ENCODE measurements around the gene SND1. TPM values are rescaled to one million over a fixed set of nuclear protein-coding genes. Genes with fewer than 3 reads are reported as not detected.

The SND1 gene
- total RNA-seq, 1 experiment from 2014 or later: 218 TPM

DNA sequence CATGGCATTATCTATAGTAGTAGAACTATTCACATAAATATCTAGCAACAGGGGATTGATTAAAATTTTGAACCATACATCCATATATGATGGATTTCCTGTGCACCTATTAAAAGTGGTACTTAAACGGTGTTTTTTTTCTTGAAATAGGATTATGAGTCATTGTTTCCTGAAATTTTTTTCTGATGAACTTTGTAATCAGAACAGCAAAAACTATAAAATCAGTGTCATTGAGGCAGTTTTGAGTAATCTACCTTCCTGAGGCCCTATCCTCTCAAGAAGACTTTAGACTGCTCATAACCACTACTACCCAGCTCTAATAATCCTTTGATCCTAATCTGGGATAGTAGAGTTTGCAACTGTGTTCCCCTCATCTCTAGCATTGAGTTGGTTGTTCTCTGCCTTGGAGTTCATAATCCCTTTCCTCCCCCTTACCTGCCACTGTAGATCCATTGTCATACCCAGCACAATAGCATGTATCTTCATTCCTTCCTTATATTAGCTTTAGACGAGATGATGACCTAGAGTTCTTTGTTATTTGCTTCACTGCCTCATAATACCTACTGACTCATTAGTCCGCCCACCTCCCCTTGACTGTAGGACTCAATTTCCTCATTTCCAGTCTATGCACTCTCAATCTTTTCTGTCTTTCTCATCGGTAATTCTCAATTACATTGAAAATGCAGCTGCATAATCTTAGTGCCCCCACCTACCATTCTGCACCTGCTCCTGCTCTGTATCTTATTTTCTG is 245.9 kb downstream of the SND1 start:
- no peak overlapping the region for H3K4me2 ChIP-seq (ENCODE audit: insufficient read depth, insufficient read length, low read length)
- no peak overlapping the region for H4K8ac ChIP-seq (replicated peaks; ENCODE audit: insufficient read length, low read depth, low read length)
- peaks cover 1% of the 10 kb centered on the region; the same call in 1 of the 2 replicates for H3K79me2 ChIP-seq (ENCODE audit: insufficient read depth, low read length)

More for the DNA sequence above, 245.9 kb downstream of the SND1 start:
- no peaks in the 10 kb centered on the region for H3K9me3 ChIP-seq (ENCODE audit: control insufficient read depth, low read depth, low read length)
- no peak overlapping the region for H2BK5ac ChIP-seq (ENCODE audit: insufficient read length, low read length)
- no peak overlapping the region for H4K5ac ChIP-seq (ENCODE audit: insufficient read length, low read depth, low read length)
- Mint-ChIP-seq H3K4me1 (peaks cover 40% of the 10 kb centered on the region in 2 experiments), H3K36me3 (ENCODE audit: insufficient read depth in 1 of 3, low read depth in 3 of 3) (peaks cover 0 to 10% (median 0%) of the 10 kb centered on the region in 3 experiments; a peak in 2 of 7 replicates), H3K27ac (no peak overlapping the region), H3K9me3 (no peaks in the 10 kb centered on the region), H3K27me3 (ENCODE audit: low read depth) (no peaks in the 10 kb centered on the region), H3K4me3 (no peak overlapping the region)
- H3K56ac ChIP-seq (ENCODE audit: insufficient read length, low read depth, low read length): no peak overlapping the region
- H3K23me2 ChIP-seq (ENCODE audit: insufficient read length, low read depth, low read length, poor library complexity, severe bottlenecking): no peaks in the 10 kb centered on the region
- H3K23ac ChIP-seq (ENCODE audit: insufficient read length, low read depth, low read length): no peak overlapping the region
- H3K4ac ChIP-seq (ENCODE audit: low read depth, low read length): no peak overlapping the region
- no peaks in the 10 kb centered on the region for H4K20me1 ChIP-seq (ENCODE audit: control insufficient read depth, insufficient read depth, insufficient read length)
- no peak overlapping the region for H3K18ac ChIP-seq (ENCODE audit: insufficient read length, low read depth, low read length)
- H3K14ac ChIP-seq (ENCODE audit: insufficient read depth, low read length): no peak overlapping the region
- peaks cover 3% of the 10 kb centered on the region for H3K79me1 ChIP-seq (ENCODE audit: insufficient read depth, low read depth, low read length, poor library complexity, severe bottlenecking)
- DNase-seq: no peak
- no CpG with 5 or more reads among the region's 4 CpGs for WGBS (ENCODE audit: extremely low coverage, insufficient read length, low lambda C conversion rate)
- H3K4me1 ChIP-seq (ENCODE audit: insufficient read depth, low read length): peaks cover 27% of the 10 kb centered on the region
- no peak overlapping the region for H2AK5ac ChIP-seq (ENCODE audit: insufficient read length, low read length)
- TF ChIP-seq CTCF (conservative IDR thresholded peaks at IDR 0.05): no peak
- no peaks in the 10 kb centered on the region for H3K27me3 ChIP-seq (ENCODE audit: insufficient read depth, low read length)
- H3T11ph ChIP-seq (ENCODE audit: low read length): no peak overlapping the region
- H2AFZ ChIP-seq (ENCODE audit: low read length): no peak overlapping the region
- no peak overlapping the region for H3K9ac ChIP-seq (ENCODE audit: extremely low read depth, insufficient read length, low read length)
- H3K27ac ChIP-seq (ENCODE audit: insufficient read length, low read depth, low read length): no peak overlapping the region
- H4K91ac ChIP-seq (ENCODE audit: insufficient read length, low read depth, low read length): no peak overlapping the region
- no peak overlapping the region for H2BK120ac ChIP-seq (ENCODE audit: low read depth, low read length, poor library complexity, severe bottlenecking)
- no peak overlapping the region for H2BK15ac ChIP-seq (ENCODE audit: low read depth, low read length)
- no peak overlapping the region for H2BK12ac ChIP-seq (ENCODE audit: insufficient read length, low read depth, low read length)
- no peak overlapping the region for H2BK20ac ChIP-seq (ENCODE audit: low read depth, low read length, poor library complexity, severe bottlenecking)

Measured in H9 (cell line).